Astrocyte of the spinal cord (primary cell): ENCODE measurements around the gene TAS2R8.
"Not testable (repeated sequence)": the region's sequence is repeated elsewhere in the genome, so short reads cannot be mapped to it uniquely, and the experiment has no call there.

Experiments used
- DNase-seq: peaks from one replicate; pipeline ENCODE4 v3.0.0; 2011; ENCODE audit warnings: low read depth, low spot score
- H3K4me3 ChIP-seq: 2 replicates; pipeline ENCODE4 v1.5.1; 2011; ENCODE audit warnings: low read depth, mild to moderate bottlenecking, low read length, moderate library complexity
- CTCF ChIP-seq: IDR thresholded peaks from 2 replicates; pipeline ENCODE4 v1.5.1; 2012; ENCODE audit warnings: low read depth, mild to moderate bottlenecking, low read length, inconsistent platforms
- in situ Hi-C: cut with HindIII; loops from 2 replicates; pipeline ENCODE4 v1.10.0; 2017; ENCODE audit warnings: low sequenced_read_pairs

Gene TAS2R8

GRCh38 chr12:10802587-10802986 is 4.5 kb downstream of the TAS2R8 start, which contains the start of gene TAS2R7:
Gene TAS2R7, minus strand, starts transcription at chr12:10802627. Its CDS starts 57 bp downstream, at chr12:10802570.
- in situ Hi-C loops, result no loop called here
- no peak for DNase-seq
- no peak for TF ChIP-seq CTCF
- H3K4me3 ChIP-seq, result no peak within 1 kb of the TSS

- TF ChIP-seq CTCF, result no peak
- in situ Hi-C loops, result no loop called here
- DNase-seq, result no peak
- no peak overlapping the region for H3K4me3 ChIP-seq
These were observed 5.3 kb downstream of the TAS2R8 start for GRCh38 chr12:10801741-10802140.

GRCh38 chr12:10794222-10794621 is 12.9 kb downstream of the TAS2R8 start:
- DNase-seq, result no peak
- in situ Hi-C loops, result no loop called here
- no peak overlapping the region for H3K4me3 ChIP-seq
- no peak for TF ChIP-seq CTCF

DNA sequence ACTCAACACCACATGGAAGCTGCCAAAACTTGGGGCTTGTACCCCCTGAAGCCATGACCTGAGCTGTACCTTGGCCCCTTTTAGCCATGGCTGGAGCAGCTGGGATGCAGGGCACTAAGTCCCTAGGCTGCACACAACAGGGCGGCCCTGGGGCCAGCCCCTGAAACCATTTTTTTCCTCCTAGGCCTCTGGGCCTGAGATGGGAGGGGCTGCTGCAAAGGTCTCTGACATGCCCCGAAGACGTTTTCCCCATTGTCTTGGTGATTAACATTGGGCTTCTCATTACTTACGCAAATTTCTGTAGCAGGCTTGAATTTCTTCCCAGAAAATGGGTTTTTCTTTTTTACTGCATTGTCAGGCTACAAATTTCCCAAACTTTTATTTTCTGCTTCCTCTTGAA is 15.3 kb downstream of the TAS2R8 start:
- H3K4me3 ChIP-seq, DNase-seq, in situ Hi-C loops: not testable (repeated sequence)

DNA sequence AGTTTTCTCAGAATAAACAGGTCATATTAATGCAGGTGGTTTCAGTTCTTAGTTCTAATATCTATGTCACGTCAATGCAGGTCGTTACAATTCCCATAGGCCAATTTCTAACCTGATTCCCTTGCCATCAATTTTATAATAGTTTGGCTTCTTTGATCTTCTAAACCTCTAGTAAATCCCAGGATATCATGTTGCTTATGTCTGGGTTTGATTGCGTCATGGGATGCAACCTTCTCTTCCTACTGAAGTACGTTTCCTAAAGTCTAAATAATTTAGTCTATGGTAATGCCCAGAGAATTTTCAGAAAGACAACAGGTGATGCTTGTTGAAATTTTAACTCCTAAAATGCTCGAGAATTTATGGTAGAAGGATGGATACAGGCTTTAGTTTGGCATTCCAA is 23.8 kb downstream of the TAS2R8 start:
- in situ Hi-C loops, result no loop called here
- TF ChIP-seq CTCF, result no peak
- H3K4me3 ChIP-seq, result no peak overlapping the region
- DNase-seq, result no peak

GRCh38 chr12:10779103-10779502 is 28.0 kb downstream of the TAS2R8 start:
- no peak for TF ChIP-seq CTCF
- H3K4me3 ChIP-seq, result no peak overlapping the region
- in situ Hi-C loops, result no loop called here
- no peak for DNase-seq

- DNase-seq, result peak; percentile 48
- H3K4me3 ChIP-seq, result no peak overlapping the region
- in situ Hi-C loops, result no loop called here
- peak; percentile 54 for TF ChIP-seq CTCF
These were observed 35.9 kb downstream of the TAS2R8 start for GRCh38 chr12:10771132-10771733.
